ENCODE measurements around the gene COMMD3.

COMMD3 gene

GRCh38 chr10:22368981-22369380 is 52.8 kb downstream of the COMMD3 start:
- no peak for DNase-seq

DNA sequence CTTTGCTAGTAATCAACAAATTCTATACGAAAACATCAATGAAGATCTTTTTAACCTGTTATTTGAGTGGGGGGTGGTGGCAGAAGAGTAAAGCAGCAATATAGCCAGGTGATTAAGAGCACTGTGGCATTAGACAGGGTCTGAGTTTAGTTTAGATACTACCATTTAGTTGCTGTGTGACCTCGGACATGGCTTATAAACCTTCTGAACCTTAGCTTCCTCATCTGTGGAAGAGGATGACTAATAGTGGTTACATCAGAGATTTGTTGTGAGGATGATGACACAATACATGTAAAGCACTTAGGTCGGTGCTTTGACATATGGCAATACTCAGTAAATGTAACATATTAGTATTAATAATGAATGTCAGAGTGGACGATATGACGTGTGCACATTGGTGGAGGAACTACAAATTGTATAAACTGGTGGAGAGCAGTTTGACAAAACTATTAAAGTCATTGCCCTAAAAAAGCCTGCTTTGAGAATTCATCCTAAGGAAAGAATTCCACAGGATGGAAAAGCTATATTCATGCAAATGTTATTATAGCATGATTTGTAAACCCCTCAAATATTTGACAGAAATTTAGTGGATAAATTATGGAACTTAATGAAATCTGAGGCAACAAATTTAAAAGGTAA is 53.4 kb downstream of the COMMD3 start:
- DNase-seq: no peak
